ENCODE results near the gene SLC52A1. TPM values are rescaled to one million over a fixed set of nuclear protein-coding genes. Genes with fewer than 3 reads are reported as not detected.

SLC52A1 gene
- total and polyA plus RNA-seq, 2 of the 13 experiments (the other 11 are each of a cell fraction or from before 2014, with no cell fraction given), result 0.03 to 0.13 TPM

- TF ChIP-seq ZNF790 (CRISPR knock-in tag; IDR thresholded peaks at IDR 0.05; ENCODE audit: borderline replicate concordance), result peak; percentile 82
- TF ChIP-seq ZNF703 (CRISPR knock-in tag; IDR thresholded peaks at IDR 0.05; ENCODE audit: borderline replicate concordance), result no peak; the same call in 1 of the 2 replicates
- TF ChIP-seq ISL2 (CRISPR knock-in tag; IDR thresholded peaks at IDR 0.05), result peak; percentile 44; the same call in 1 of the 2 replicates
- TF ChIP-seq, protein P1, sequence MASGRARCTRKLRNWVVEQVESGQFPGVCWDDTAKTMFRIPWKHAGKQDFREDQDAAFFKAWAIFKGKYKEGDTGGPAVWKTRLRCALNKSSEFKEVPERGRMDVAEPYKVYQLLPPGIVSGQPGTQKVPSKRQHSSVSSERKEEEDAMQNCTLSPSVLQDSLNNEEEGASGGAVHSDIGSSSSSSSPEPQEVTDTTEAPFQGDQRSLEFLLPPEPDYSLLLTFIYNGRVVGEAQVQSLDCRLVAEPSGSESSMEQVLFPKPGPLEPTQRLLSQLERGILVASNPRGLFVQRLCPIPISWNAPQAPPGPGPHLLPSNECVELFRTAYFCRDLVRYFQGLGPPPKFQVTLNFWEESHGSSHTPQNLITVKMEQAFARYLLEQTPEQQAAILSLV (CRISPR knock-in tag; IDR thresholded peaks at IDR 0.05; ENCODE audit: borderline replicate concordance), result 0 out of 2 replicates have a peak, but pooled peaks have one; percentile 79
- TF ChIP-seq, protein P2, sequence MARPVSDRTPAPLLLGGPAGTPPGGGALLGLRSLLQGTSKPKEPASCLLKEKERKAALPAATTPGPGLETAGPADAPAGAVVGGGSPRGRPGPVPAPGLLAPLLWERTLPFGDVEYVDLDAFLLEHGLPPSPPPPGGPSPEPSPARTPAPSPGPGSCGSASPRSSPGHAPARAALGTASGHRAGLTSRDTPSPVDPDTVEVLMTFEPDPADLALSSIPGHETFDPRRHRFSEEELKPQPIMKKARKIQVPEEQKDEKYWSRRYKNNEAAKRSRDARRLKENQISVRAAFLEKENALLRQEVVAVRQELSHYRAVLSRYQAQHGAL (CRISPR knock-in tag; IDR thresholded peaks at IDR 0.05; ENCODE audit: not compliant biosample characterization), result no peak
- TF ChIP-seq CEBPG (CRISPR knock-in tag; IDR thresholded peaks at IDR 0.05), result no peak
- 0 out of 2 replicates have a peak, but pooled peaks have one; percentile 49 for TF ChIP-seq ZNF138 (CRISPR knock-in tag; IDR thresholded peaks at IDR 0.05; ENCODE audit: low read depth)
- TF ChIP-seq GATAD2A (CRISPR knock-in tag; IDR thresholded peaks at IDR 0.05), result peak; percentile 24; the same call in 1 of the 2 replicates
- TF ChIP-seq RBM39 (IDR thresholded peaks at IDR 0.05; ENCODE audit: low read depth, low read length, poor library complexity, severe bottlenecking), result no peak
- TF ChIP-seq TOPORS (CRISPR knock-in tag; IDR thresholded peaks at IDR 0.05), result no peak
- TF ChIP-seq ZNF512B (CRISPR knock-in tag; IDR thresholded peaks at IDR 0.05; ENCODE audit: borderline replicate concordance), result no peak
- no peak; the same call in 1 of the 2 replicates for TF ChIP-seq MED1 (CRISPR knock-in tag; IDR thresholded peaks at IDR 0.05)
- TF ChIP-seq ZNF557 (CRISPR knock-in tag; IDR thresholded peaks at IDR 0.05), result no peak
- peak; percentile 50; the same call in 1 of the 2 replicates for TF ChIP-seq ZNF430 (CRISPR knock-in tag; IDR thresholded peaks at IDR 0.05)
- no peak for TF ChIP-seq HHEX (CRISPR knock-in tag; IDR thresholded peaks at IDR 0.05)
- no peak for TF ChIP-seq ATRX (CRISPR knock-in tag; IDR thresholded peaks at IDR 0.05; ENCODE audit: borderline replicate concordance)
- TF ChIP-seq ZFP90 (CRISPR knock-in tag; IDR thresholded peaks at IDR 0.05; ENCODE audit: borderline replicate concordance), result peak; percentile 36; the same call in 1 of the 2 replicates
- no peak for TF ChIP-seq MIER2 (CRISPR knock-in tag; IDR thresholded peaks at IDR 0.05)
- no peak for TF ChIP-seq SMYD3 (CRISPR knock-in tag; IDR thresholded peaks at IDR 0.05)
- TF ChIP-seq ZNF280D (CRISPR knock-in tag; IDR thresholded peaks at IDR 0.05), result no peak
- TF ChIP-seq ZNF333 (CRISPR knock-in tag; IDR thresholded peaks at IDR 0.05; ENCODE audit: borderline replicate concordance), result no peak
- no peak for TF ChIP-seq ZNF550 (CRISPR knock-in tag; IDR thresholded peaks at IDR 0.05; ENCODE audit: borderline replicate concordance)
These were observed 48.1 kb downstream of the SLC52A1 start, which contains the start of gene CAMTA2 (continued) for GRCh38 chr17:4986951-4987766.

All from HepG2 (cell line).